GM21786 (cell line): ENCODE data around the gene POU2F2.

ENCODE experiments used
- ATAC-seq: cut with Tn5 transposase; IDR thresholded peaks from one replicate; pipeline ENCODE4 v1.9.1; 2021; ENCODE audit not compliant: unreplicated experiment

The POU2F2 gene

DNA sequence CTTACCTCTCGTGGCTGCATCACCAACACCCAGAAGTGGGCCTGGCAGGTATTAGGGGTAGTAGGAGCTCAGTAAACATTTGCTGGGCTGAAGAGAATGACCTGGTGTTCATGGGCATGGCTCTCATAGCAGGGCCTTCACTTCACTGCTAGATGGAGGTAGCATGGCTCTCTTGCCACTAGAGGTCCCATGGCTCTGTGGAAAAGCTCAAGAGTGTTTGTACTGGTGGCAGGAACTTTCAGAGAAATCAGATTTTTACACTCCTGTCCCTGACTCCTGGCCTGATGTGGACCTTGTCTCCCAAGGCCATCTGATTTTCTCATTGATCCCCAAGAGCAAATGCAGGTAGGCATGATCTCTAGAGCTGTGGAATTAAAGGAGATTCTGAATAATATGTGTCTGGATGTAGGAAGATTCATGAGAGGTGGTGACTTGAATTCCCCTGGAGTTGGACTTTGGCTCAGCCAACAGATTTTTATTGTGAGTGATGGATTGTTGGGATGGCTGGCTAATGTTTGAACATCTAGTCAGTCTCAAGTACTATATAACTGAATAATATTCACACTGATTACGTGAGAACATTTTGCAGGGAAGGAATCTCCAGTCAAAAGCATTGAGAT lies 50.6 kb downstream of the POU2F2 start:
- no peak for ATAC-seq

DNA sequence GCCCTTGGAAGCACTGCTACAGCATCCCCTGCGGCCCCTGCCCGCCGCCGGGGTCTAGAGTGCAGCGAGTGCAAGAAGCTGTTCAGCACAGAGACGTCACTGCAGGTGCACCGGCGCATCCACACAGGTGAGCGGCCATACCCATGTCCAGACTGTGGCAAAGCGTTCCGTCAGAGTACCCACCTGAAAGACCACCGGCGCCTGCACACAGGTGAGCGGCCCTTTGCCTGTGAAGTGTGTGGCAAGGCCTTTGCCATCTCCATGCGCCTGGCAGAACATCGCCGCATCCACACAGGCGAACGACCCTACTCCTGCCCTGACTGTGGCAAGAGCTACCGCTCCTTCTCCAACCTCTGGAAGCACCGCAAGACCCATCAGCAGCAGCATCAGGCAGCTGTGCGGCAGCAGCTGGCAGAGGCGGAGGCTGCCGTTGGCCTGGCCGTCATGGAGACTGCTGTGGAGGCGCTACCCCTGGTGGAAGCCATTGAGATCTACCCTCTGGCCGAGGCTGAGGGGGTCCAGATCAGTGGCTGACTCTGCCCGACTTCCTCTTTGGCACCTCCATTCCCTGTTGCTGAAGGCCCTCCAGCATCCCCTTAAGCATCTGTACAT lies 51.4 kb downstream of the POU2F2 start:
- ATAC-seq = no peak

DNA sequence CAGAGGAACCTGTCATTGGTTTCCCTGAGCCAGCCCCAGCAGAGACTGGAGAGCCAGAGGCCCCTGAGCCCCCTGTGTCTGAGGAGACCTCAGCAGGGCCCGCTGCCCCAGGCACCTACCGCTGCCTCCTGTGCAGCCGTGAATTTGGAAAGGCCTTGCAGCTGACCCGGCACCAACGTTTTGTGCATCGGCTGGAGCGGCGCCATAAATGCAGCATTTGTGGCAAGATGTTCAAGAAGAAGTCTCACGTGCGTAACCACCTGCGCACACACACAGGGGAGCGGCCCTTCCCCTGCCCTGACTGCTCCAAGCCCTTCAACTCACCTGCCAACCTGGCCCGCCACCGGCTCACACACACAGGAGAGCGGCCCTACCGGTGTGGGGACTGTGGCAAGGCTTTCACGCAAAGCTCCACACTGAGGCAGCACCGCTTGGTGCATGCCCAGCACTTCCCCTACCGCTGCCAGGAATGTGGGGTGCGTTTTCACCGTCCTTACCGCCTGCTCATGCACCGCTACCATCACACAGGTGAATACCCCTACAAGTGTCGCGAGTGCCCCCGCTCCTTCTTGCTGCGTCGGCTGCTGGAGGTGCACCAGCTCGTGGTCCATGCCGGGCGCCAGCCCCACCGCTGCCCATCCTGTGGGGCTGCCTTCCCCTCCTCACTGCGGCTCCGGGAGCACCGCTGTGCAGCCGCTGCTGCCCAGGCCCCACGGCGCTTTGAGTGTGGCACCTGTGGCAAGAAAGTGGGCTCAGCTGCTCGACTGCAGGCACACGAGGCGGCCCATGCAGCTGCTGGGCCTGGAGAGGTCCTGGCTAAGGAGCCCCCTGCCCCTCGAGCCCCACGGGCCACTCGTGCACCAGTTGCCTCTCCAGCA lies 52.1 kb downstream of the POU2F2 start:
- no peak for ATAC-seq

DNA sequence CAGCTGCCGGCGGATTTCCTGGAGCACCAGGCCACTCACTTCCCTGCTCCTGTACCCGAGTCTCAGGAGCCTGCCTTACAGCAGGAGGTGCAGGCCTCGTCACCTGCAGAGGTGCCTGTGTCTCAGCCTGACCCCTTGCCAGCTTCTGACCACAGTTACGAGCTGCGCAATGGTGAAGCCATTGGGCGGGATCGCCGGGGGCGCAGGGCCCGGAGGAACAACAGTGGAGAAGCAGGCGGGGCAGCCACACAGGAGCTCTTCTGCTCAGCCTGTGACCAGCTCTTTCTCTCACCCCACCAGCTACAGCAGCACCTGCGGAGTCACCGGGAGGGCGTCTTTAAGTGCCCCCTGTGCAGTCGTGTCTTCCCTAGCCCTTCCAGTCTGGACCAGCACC lies 53.0 kb downstream of the POU2F2 start:
- no peak for ATAC-seq

DNA sequence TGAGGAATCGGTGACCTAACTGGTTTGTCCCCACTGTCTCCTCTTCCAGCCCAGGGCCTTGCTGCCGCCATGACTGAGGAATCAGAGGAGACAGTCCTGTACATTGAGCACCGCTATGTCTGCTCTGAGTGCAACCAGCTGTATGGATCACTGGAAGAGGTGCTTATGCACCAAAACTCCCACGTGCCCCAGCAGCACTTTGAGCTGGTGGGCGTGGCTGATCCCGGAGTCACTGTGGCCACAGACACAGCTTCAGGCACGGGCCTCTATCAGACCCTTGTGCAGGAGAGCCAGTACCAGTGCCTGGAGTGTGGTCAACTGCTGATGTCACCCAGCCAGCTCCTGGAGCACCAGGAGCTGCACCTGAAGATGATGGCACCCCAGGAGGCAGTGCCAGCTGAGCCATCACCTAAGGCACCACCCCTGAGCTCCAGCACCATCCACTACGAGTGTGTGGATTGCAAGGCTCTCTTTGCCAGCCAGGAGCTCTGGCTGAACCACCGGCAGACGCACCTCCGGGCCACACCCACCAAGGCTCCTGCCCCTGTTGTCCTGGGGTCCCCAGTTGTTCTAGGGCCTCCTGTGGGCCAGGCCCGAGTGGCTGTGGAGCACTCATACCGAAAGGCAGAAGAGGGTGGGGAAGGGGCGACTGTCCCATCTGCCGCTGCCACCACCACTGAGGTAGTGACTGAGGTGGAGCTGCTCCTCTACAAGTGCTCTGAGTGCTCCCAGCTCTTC lies 53.5 kb downstream of the POU2F2 start:
- no peak for ATAC-seq

DNA sequence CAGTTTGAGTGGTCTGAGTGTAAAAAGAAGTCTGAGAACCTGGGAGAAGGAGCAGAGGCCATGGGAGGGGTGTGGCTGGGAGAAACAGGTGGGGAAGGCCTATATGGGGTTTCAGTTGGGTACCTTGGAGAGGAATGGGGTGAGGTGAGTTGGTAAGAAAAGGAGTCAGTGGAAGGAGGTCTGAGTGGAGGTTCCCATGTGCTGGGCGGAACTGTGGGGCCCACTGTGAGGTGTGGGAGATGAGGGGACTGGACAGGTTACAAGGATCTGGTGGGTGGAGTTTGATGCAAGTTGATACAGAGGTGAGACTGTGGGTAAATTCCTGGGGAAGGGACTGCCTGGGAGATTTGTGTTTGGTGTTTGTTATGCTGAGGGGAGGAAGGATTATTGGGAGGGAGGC lies 54.2 kb downstream of the POU2F2 start:
- no peak for ATAC-seq

DNA sequence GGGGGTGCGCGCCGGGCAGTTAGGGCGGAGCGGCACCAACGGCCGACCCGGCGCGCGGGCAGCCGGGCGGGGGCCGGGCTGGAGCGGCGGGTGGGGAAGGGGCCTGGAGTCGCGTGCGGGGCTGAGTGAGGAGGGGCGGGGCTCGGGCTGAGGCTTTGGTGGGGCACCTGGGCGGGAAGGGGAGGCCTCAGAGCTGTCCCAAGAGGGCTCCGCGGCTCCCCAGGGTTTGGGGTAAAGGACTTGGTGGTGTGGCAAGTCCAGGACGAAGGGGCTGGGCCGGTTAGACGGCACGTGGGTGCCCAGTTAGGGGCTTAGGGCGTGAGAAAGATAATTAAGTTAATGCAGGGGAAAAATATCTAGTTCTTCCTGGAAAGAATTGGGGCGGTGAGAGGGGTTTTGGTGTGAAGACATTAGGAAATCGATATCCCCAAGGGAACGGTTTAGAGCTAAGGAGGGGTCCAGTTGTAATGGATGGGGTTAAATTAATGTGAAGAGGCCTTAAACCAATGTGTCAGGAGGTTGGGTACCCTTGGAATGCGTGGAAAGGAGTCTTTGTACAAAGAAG lies 55.8 kb downstream of the POU2F2 start:
- ATAC-seq = no peak

DNA sequence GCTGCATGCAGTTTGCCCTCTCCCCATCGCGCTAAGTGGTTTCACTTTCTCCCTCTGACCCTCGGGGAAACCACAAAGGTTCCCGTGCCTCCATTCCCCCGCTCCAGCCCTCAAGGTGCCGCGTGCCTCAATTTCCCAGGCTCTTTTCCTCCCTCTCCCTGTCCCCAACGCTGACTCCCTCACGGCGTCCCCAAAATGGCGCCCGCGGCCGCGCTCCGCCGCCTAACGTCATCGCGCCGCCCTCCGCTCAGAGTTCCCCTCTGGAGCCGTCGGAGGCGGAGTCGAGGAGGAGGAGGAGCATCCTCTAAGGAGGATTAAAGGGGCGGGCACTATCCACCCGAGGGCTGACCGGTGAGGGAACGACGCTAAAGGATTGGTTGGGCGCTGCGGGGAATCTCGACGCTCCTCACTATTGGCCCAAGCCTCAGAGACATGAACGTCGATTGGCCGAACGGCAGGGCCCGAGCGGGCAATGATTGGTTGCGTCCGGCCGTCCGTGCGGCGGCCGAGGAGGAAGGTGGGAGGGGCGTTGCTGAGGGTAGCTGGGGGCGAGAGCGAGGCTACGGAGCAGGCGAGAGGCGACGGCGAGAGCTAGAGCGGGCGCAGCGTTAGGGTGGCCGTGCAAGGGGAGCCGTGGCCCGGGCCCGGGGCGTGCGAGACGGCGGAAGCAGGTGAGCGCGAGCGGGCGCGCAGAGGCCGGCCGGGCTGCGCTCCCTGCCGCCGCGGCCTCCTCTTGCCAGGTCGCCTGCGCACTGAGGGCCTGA lies 56.4 kb downstream of the POU2F2 start, which contains the start of gene ZNF574:
Gene ZNF574 (plus strand): TSS at position 551 of the 764 bp plus-strand sequence. CDS start 2,441 bp downstream, outside the sequence.
- peak; percentile 92 for ATAC-seq

DNA sequence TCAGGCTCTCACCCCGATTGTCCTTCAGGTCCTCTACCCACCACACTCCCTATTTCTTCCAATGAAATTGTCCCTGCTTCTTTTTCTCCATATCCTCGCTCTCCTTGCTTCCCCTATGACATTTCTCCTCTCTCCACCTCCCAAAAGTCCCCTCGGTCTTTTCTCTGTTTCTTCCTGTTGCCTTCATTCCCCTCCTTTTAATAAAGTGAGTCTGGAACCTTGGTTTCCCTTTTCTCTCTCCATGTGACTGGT lies 57.0 kb downstream of the POU2F2 start:
- no peak for ATAC-seq

DNA sequence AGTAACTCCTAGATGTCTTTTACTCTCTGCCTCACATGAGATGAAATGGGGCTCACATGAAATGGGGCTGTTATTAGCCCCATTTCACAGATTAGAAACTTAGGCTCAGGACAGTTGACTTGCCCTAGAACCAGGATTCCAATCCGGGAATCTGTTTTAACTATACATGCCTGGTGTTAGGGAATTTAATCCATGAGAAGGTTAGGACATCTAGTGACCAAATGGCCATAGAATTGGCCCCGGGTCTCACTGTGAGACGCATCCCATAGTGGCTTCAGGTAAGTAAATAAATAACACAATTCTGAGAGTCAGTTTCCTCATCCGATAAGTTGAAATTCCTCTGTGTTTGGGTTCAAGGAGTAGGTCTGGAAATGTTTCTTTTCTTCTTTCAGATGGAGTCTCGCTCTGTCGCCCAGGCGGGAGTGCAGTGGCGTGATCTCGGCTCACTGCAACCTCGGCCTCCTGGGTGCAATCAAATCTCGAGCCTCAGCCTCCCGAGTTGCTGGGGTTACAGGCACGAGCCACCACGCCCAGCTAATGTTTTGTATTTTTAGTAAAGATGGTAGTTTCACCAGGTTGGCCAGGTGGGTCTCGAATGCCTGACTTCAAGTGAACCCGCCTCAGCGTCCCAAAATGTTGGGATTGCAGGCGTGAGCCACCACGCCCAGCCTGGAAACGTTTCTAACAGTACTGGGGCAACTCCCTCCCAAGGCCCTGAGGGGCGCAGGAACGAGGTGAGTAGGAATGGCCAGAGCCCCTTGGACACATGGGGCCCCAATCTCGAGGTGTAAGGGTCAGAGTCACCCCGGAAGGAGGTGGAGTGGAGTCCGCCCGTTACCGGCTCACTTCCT lies 57.5 kb downstream of the POU2F2 start:
- no peak for ATAC-seq

DNA sequence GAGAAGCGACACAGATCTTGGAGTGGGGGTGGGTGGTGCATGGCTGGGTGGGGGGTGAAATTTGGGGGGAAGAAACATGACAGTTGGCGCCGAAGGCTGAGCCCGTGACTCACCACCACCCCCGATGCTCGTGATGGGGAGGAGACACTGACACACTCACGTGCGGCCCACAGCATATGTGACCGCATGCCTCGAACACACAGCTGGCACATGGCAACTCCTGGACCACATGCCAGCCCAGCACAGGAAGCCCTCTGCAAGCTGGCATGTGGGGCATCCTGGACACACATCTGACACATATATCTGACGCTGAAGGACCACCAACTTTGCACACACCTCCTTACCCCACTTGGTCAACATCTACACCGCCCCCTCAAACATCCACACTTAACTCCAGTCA lies 61.0 kb downstream of the POU2F2 start:
- no peak for ATAC-seq

DNA sequence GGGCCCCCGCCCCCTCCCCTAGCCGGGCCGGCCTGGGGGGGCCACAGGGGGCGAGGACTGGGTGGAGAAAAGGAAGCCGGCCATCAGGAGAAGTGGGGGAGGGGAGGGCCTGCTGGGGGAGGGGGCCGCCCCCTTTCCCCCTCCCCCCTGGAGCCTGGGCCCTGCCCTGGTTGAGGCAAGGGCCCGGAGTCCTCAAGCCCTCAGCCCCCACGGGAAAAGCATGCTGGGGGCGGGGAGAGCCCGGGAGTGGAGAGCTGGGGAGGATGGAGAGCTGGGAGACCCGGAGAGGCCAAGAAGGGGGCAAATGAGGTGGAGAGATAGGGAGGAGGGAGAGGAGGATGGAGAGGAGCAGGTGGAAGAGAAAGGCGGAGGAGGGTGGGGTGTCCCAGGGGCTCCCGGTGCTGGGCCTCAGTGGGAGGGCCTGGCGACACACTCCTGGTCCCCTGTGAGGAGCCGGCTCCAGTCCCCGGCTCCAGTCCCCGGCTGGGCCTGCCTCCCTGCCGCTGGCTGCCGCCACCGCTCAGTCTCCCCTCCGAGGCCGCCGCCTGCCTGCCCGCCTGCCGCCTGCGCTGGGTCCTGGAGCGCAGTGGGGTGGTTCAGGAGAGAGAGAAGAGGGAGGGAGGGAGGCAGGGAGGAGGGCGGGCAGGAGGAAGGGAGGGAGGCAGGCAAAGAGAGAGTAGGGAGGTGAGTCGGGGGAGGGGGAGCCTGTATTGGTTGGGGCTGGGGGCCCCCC lies 62.5 kb downstream of the POU2F2 start, which contains the start of gene GRIK5:
Gene GRIK5 (minus strand): TSS at position 588 of the 733 bp plus-strand sequence. CDS start 4,436 bp downstream, outside the sequence.
- ATAC-seq = no peak

DNA sequence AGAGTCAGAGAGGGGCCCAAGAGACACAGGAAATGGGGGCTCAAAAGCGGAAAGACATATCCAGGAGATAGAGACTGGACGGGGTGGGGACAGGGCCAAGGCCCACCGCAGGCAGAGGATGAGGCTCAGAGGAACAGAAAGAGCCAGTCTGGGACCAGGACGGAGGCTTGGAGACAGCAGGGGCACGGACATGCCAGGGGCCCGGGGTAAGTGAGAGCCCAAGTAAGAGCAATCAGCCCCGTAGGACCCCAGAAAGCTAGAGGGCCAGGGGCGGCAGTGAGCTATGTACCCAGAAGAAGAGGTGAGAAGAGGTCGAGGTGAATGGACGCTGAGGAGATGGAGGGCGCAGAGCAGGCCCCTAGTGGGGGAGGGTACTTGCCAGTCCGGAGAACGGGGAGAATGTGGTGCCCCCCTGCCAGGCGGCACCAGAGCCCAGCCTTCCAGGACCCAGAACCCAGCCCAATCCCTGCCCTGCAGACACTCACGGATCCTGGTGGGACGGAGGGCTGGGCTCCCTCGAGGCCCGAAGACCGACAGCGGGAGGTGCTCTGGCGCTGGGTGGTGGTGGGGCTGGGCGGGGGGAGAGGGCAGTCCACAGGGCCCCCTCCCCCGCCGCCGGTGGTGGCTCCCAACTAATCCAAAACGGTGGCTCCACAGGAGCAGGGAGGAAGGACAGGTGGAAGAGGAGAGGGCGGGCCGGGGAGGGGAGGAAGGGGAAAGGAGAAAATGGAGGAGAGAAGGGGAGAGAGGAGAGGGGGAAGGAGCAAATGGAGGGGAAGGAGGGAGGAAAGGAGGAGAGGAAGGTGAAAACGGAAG lies 63.3 kb downstream of the POU2F2 start:
- ATAC-seq = no peak

DNA sequence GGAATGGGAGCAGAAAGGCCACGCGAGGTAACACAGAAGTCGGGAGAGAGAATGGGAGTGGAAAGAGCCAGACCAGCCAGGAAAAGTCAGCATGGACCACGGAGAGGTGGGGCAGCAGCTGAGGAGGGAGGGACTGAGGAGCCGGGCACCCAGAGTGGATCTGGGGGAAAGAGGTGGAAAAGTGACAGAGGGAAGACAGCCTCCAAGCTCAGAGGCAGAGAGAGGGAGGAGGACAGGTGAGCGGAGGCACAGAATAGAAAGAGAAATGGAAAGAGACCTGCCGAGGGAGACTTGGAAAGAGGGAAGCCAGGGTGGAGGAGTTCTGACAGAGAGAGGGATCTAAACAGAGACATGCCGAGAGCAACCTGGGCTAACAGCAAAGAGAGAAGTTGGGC lies 63.9 kb downstream of the POU2F2 start:
- ATAC-seq = no peak

DNA sequence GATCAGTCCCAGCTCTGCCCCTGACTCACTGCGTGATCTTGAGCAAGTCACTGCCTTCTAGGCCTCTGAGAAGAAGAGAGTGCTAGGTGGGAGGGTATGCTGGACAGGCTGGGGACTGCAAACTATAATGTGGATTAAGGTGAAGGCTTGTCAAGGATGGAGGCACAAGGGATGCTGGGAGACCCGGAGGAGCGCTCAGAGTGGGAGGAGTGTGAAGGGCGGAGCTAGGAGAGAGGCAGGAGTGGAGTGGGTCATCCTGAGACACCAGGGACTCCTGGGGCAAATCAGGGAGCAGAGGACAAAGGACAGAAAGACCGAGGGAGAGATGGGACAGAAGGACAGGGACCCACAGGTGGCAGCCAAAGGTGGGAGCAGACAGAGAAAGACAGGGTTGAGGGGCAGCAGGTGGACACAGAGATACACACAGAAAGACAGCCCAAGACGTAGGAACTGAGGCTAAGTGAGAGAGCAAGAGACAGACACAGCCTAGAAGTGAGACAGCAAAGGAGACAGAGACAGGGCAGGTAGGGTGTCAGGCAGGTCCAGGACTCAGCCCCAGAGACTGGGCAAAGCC lies 64.8 kb downstream of the POU2F2 start:
- no peak for ATAC-seq

DNA sequence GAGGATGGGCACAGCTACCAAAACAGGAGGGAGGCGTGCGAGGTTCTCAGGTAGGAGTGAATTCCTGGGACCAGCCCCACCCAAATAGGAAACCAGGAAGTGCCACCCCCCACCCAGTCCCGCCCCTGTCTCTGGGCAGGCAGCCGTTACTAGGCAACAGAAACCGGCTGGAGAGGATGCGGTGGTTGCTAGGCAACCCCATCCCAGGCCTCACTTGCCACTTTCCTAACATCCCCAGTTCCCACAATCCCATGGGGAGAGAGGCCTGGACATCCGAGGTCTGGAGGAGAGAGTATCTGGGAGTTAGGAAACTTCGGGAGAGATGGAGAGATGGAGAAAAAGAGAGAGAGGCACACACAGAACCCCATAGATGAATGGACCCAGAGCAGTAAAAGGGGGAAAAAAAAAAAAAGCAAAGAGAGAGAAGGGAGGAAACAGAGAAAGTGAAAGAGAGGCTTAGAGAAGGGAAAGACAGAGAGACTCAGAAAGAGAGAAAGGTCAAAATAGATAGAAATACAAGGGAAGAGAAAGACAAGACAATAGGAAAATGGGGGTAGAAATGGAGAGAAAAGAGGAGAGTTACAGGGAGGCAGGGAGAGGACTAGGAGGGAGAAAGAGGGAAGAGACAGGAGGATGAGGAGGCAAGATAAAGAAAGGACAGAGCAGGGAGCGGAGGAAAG lies 66.0 kb downstream of the POU2F2 start:
- ATAC-seq = no peak

DNA sequence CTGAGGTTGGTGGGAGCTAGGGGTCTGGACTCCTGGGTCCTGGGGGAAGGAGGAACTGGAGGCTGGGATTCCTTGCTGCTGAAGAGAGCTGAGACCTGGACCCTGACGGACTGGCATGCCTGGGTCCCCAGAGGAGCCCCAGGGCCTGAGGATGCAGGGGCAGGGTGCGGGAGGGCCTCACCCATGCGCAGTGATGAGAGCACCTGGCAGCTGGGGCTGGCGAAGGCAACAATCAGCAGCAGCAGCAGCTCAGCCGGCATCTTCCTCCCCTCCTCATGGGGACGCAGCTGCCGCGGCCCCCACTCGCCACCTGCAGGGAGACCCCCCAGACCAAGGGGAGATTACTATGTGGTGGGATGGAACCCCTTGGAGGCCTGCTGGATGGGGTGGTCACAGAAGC lies 66.7 kb downstream of the POU2F2 start:
- no peak for ATAC-seq
